ENCODE results near the gene PKP3.
"Not testable (repeated sequence)": the region's sequence is repeated elsewhere in the genome, so short reads cannot be mapped to it uniquely, and the experiment has no call there.

Gene PKP3, protein sequence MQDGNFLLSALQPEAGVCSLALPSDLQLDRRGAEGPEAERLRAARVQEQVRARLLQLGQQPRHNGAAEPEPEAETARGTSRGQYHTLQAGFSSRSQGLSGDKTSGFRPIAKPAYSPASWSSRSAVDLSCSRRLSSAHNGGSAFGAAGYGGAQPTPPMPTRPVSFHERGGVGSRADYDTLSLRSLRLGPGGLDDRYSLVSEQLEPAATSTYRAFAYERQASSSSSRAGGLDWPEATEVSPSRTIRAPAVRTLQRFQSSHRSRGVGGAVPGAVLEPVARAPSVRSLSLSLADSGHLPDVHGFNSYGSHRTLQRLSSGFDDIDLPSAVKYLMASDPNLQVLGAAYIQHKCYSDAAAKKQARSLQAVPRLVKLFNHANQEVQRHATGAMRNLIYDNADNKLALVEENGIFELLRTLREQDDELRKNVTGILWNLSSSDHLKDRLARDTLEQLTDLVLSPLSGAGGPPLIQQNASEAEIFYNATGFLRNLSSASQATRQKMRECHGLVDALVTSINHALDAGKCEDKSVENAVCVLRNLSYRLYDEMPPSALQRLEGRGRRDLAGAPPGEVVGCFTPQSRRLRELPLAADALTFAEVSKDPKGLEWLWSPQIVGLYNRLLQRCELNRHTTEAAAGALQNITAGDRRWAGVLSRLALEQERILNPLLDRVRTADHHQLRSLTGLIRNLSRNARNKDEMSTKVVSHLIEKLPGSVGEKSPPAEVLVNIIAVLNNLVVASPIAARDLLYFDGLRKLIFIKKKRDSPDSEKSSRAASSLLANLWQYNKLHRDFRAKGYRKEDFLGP

DNA sequence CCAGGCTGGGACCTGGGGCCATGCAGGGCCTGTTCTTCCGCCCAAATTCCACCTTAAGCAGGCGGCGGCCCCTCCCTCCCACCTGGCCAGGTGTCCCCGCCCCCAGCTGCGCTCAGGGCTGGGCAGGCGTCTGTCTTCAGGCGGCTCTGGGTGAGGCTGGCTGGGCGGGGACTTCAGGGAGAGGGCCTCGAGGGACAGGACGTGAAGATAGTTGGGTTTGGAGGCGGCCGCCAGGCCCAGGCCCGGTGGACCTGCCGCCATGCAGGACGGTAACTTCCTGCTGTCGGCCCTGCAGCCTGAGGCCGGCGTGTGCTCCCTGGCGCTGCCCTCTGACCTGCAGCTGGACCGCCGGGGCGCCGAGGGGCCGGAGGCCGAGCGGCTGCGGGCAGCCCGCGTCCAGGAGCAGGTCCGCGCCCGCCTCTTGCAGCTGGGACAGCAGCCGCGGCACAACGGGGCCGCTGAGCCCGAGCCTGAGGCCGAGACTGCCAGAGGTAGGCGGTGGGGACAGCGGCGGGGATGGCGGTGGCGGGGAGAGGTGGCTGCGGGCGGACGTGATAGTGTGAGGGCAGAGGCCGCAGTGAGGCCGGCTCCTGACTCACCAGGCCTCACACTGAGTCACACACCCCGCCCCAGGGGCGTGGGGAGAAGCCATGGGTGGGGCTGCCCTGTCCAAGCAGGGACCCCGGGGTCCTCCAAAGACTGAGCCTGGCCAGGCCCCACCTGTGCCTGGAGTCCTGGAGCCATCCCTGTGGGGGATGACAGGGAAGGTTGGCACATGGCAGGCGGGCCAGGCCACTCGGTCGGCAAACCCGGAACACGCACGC is at the start of gene PKP3:
PKP3 (plus strand) TSS at position 176 of the 824 bp plus-strand sequence; CDS start at position 260, 84 bp downstream.
- no peak for DNase-seq (ENCODE audit: low spot score)
- H3K4me3 ChIP-seq = no peak within 1 kb of the TSS
- H3K27ac ChIP-seq = no peak within 1 kb of the TSS
- TF ChIP-seq, protein P1, sequence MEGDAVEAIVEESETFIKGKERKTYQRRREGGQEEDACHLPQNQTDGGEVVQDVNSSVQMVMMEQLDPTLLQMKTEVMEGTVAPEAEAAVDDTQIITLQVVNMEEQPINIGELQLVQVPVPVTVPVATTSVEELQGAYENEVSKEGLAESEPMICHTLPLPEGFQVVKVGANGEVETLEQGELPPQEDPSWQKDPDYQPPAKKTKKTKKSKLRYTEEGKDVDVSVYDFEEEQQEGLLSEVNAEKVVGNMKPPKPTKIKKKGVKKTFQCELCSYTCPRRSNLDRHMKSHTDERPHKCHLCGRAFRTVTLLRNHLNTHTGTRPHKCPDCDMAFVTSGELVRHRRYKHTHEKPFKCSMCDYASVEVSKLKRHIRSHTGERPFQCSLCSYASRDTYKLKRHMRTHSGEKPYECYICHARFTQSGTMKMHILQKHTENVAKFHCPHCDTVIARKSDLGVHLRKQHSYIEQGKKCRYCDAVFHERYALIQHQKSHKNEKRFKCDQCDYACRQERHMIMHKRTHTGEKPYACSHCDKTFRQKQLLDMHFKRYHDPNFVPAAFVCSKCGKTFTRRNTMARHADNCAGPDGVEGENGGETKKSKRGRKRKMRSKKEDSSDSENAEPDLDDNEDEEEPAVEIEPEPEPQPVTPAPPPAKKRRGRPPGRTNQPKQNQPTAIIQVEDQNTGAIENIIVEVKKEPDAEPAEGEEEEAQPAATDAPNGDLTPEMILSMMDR (IDR thresholded peaks at IDR 0.05) = no peak

DNA sequence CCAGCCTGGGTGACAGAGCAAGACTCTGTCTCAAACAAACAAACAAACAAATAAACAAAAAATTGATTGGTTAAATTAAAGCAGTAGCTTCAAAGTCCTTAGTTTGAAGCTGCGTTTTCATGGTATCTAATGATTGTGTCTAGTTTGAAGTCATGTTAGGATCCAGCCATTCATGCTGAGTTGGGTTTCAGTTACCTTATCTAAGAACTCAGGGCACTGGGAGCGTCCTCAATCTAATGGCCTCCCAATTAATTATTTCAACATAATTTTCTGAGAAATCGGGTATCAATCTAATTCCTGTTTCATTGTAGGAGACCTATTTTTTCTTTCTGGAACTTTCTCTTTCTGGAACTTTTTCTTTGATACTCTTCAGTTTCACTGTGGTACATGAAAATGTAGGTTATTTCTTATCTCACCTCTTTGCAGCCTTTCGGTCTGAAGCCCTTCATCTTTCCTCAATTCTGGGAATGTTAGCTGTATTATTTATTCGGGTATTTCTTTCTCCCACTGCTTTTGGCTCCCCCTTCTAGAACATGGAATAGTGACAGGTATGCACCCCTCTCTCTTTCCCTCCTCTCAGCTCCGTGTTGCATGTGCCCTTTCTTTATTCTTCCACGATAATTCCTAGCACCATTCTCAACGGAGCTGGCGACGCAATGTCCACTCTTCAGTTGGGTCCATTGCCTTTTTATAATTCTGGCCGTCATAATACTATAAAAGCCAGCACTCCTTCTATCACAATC is 49.0 kb upstream of the PKP3 start:
- TF ChIP-seq, protein P1 (IDR thresholded peaks at IDR 0.05) = no peak
- DNase-seq (ENCODE audit: low spot score) = no peak
- Histone ChIP-seq H3K4me3 (no peak overlapping the region), H3K27ac (no peak overlapping the region)

DNA sequence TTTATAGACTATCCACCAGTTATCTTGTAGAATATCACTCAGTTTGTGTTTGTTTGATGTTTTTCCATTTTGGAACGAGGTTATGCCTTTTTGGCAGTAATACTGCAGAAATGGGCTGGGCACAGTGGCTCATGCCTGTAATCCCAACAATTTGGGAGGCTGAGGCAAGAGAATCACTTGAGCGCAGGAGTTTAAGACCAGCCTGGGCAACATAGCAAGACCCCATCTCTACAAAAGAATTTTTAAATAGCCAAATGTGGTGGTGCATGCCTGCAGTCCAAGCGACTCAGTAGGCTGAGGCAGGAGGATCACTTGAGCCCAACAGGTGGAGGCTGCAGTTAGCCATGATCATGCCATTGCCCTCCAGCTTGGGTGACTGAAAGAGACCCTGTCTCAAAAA is 47.5 kb upstream of the PKP3 start:
- no peak for DNase-seq (ENCODE audit: low spot score)
- Histone ChIP-seq H3K4me3 (no peak overlapping the region), H3K27ac (no peak overlapping the region)
- TF ChIP-seq, protein P1 (IDR thresholded peaks at IDR 0.05) = no peak

DNA sequence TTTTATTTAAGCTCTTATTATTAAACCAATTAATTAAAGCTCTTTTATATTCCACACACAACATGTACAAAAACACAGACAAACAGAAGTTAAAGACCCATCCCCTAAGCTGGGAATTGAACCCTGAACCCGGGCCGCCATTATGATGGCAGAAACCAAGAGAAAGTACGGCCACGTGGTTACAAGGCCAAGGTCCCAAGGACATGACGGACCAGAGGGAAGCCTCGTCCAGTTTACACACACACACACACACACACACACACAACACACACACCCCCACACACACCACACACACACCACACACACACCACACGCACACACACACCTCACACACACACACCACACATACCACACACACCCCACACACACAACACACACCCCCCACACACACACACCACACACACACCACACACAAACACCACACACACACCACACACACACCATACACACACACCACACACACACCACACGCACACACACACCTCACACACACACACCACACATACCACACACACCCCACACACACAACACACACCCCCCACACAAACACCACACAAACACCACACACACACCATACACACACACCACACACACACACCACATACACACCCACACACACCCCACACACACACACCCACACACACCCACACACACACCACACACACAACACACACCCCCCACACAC is 44.6 kb upstream of the PKP3 start:
- H3K4me3 ChIP-seq; H3K27ac ChIP-seq; DNase-seq (ENCODE audit: low spot score): not testable (repeated sequence)

DNA sequence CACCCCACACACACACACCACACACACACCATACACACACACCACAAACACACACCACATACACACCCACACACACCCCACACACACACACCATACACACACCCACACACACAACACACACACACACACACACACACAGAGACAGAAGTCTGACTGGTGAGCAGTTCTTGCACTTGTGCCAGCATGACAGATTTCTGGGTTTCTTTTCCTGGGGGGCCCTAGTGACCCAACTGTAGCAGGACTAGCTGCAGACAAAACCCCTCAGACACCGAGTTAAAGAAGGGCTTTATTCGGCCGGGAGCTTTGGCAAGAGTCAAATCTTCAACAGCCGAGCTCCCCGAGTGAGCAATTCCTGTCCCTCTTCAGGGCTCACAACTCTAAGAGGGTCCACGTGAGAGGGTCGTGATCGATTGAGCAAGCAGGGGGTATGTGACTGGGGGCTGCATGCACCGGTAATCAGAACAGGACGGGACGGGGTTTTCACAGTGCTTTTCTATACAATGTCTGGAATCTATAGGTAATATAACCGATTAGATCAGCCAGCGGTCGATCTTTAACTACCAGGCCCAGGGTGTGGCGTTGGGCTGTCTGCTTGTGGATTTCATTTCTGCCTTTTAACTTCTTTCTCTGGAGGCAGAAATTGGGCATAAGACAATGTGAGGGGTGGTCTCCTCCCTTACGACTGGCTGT is 43.8 kb upstream of the PKP3 start:
- not testable (repeated sequence) for H3K4me3 ChIP-seq; DNase-seq (ENCODE audit: low spot score); H3K27ac ChIP-seq

DNA sequence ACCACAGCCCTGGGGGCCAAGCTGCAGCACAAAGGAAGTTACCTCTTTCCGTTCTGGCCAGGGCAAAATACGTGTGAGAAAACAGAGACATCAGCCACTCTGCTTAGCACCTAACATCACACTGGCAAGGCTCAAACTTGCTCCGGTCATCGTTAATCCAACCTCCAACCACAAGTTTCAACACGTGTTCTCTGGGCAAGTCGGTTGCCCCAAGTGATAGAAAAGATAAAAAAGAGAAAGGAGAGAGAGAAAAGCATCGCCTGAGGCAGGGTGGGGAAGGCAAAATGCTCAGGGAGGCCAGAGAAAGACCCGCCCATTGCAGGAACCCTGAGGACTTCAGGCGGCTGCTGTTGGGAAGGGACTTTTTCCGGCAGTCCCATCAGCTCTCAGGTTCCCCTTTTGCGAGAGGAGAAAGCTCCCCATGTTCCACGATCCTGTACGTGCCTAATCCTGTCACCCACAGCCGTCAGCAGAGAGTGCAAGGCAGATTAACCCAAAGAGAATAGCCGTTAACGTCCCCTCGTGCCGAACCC is 43.2 kb upstream of the PKP3 start:
- Histone ChIP-seq H3K4me3 (no peak overlapping the region), H3K27ac (no peak overlapping the region)
- no peak for DNase-seq (ENCODE audit: low spot score)
- TF ChIP-seq, protein P1 (IDR thresholded peaks at IDR 0.05) = no peak
